22Rv1 (cell line): ENCODE data around the gene THEM5.

ENCODE experiments used
- CTCF ChIP-seq: fragments of 450-650 bp; IDR thresholded peaks from 2 replicates; pipeline ENCODE4 v1.5.1; 2017; ENCODE audit warnings: mild to moderate bottlenecking
- ZFX ChIP-seq: fragments of 450-650 bp; IDR thresholded peaks from 2 replicates; pipeline ENCODE4 v1.6.1; 2017; ENCODE audit warnings: antibody characterized with exemption, borderline replicate concordance

GRCh38 chr1:151840421-151840820 is 13.1 kb downstream of the THEM5 start:
- TF ChIP-seq CTCF: no peak
- TF ChIP-seq ZFX: no peak
